Smooth muscle cell (in vitro differentiated cells): ENCODE data around the gene TRIM28. TPM values are rescaled to one million over a fixed set of nuclear protein-coding genes. Genes with fewer than 3 reads are reported as not detected.
A peak's percentile ranks its signal among the peaks of the same experiment; 100 is the strongest.

Experiments used
- DNase-seq: peaks from one replicate; lab custom pipeline; 2025; ENCODE audit not compliant: unreplicated experiment; lab: John Stamatoyannopoulos, UW
- H2AFZ ChIP-seq: fragments of 200-600 bp; sonication (generic); 2 replicates; pipeline ENCODE4 v1.6.0; 2016; ENCODE audit warnings: antibody characterized with exemption, low read depth, mild to moderate bottlenecking
- H3F3A ChIP-seq: fragments of 200-600 bp; sonication (generic); 2 replicates; pipeline ENCODE4 v1.6.0; 2017; ENCODE audit warnings: antibody characterized with exemption, low read depth
- H3K27ac ChIP-seq: fragments of 200-600 bp; sonication (generic); 2 replicates; pipeline ENCODE4 v1.5.1; 2016; ENCODE audit warnings: low read depth, mild to moderate bottlenecking
- H3K27me3 ChIP-seq: fragments of 200-600 bp; sonication (generic); 2 replicates; pipeline ENCODE4 v1.6.1; 2016; ENCODE audit warnings: low read depth, mild to moderate bottlenecking
- H3K36me3 ChIP-seq: fragments of 200-600 bp; sonication (generic); 2 replicates; pipeline ENCODE4 v1.5.1; 2016; ENCODE audit warnings: low read depth
- H3K4me1 ChIP-seq: fragments of 200-600 bp; sonication (generic); 2 replicates; pipeline ENCODE4 v1.5.1; 2016; ENCODE audit warnings: low read depth
- H3K4me2 ChIP-seq: fragments of 200-600 bp; sonication (generic); 2 replicates; pipeline ENCODE4 v1.6.0; 2016; ENCODE audit warnings: mild to moderate bottlenecking
- H3K4me3 ChIP-seq: fragments of 200-600 bp; sonication (generic); 2 replicates; pipeline ENCODE4 v1.5.1; 2016; ENCODE audit warnings: mild to moderate bottlenecking
- H3K79me2 ChIP-seq: fragments of 200-600 bp; sonication (generic); 2 replicates; pipeline ENCODE4 v1.6.0; 2016; ENCODE audit warnings: low read depth, mild to moderate bottlenecking
- H3K9ac ChIP-seq: fragments of 200-600 bp; sonication (generic); 2 replicates; pipeline ENCODE4 v1.6.0; 2016; ENCODE audit warnings: low read depth
- H3K9me3 ChIP-seq: fragments of 200-600 bp; sonication (generic); replicated peaks from 2 replicates; pipeline ENCODE4 v1.5.1; 2016; ENCODE audit warnings: low read depth
- H4K20me1 ChIP-seq: fragments of 200-600 bp; sonication (generic); 2 replicates; pipeline ENCODE4 v1.6.0; 2016; ENCODE audit warnings: low read depth
- CTCF ChIP-seq: fragments of 200-600 bp; sonication (generic); IDR thresholded peaks from 2 replicates; pipeline ENCODE4 v1.5.1; 2017; ENCODE audit warnings: borderline replicate concordance, mild to moderate bottlenecking, antibody characterized with exemption; ENCODE audit not compliant: insufficient read depth, poor library complexity, severe bottlenecking
- WGBS: methylation state at CpG from one replicate; pipeline ENCODE4 v1.1.7; 2016; ENCODE audit warnings: low lambda C conversion rate; 5-methylcytosine and 5-hydroxymethylcytosine counted together
- polyA plus RNA-seq: library from polyadenylated mRNA; unstranded; fragments of >200 nt; fragmentation: Nextera tagmentation; extraction: Ambion mirVana; gene quantifications from 2 replicates; pipeline ENCODE4 v1.2.1, GENCODE V29; 2016
- total RNA-seq: library from RNA; depleted of rRNA; stranded (reverse); fragments of >200 nt; gene quantifications from 2 replicates; pipeline ENCODE4 v1.2.3, GENCODE V29; 2014

TRIM28 gene
- total and polyA plus RNA-seq, 2 experiments from 2014 or later: 148 to 178 TPM

GRCh38 chr19:58547323-58548312 lies 3.8 kb downstream of the TRIM28 start:
- TF ChIP-seq CTCF: no peak
- peak overlapping the region; percentile 99 for H3K4me2 ChIP-seq
- peak overlapping the region; percentile 83 for H3K4me3 ChIP-seq
- H3K27ac ChIP-seq: no peak overlapping the region
- peaks cover 12% of the 10 kb centered on the region for H3F3A ChIP-seq
- no peaks in the 10 kb centered on the region for H3K9me3 ChIP-seq
- peaks cover 62% of the 10 kb centered on the region for H4K20me1 ChIP-seq
- H2AFZ ChIP-seq: no peak overlapping the region
- H3K27me3 ChIP-seq: no peaks in the 10 kb centered on the region
- no peaks in the 10 kb centered on the region for H3K36me3 ChIP-seq
- peaks cover 13% of the 10 kb centered on the region for H3K4me1 ChIP-seq
- WGBS: 95% methylated on average over 18 of the region's 18 CpGs
- DNase-seq: no peak
- H3K9ac ChIP-seq: no peak overlapping the region
- H3K79me2 ChIP-seq: peaks cover 49% of the 10 kb centered on the region

- H3K36me3 ChIP-seq: no peaks in the 10 kb centered on the region
- no peak for DNase-seq
- peaks cover 21% of the 10 kb centered on the region for H3K4me1 ChIP-seq
- H3K4me2 ChIP-seq: no peak overlapping the region
- H2AFZ ChIP-seq: no peak overlapping the region
- peaks cover 64% of the 10 kb centered on the region for H3K79me2 ChIP-seq
- H3K9ac ChIP-seq: no peak overlapping the region
- no peak overlapping the region for H3K27ac ChIP-seq
- WGBS: 98% methylated on average over 20 of the region's 20 CpGs
- H3K9me3 ChIP-seq: no peaks in the 10 kb centered on the region
- peaks cover 62% of the 10 kb centered on the region for H4K20me1 ChIP-seq
- H3F3A ChIP-seq: peaks cover 22% of the 10 kb centered on the region
- TF ChIP-seq CTCF: no peak
- H3K4me3 ChIP-seq: no peak overlapping the region
- H3K27me3 ChIP-seq: no peaks in the 10 kb centered on the region
Measured at GRCh38 chr19:58548859-58549663, 5.2 kb downstream of the TRIM28 start.

GRCh38 chr19:58549664-58550361 lies 5.9 kb downstream of the TRIM28 start:
- Histone ChIP-seq H3K4me2 (no peak overlapping the region), H3K27me3 (no peaks in the 10 kb centered on the region), H3K36me3 (no peaks in the 10 kb centered on the region), H2AFZ (no peak overlapping the region), H3K79me2 (peaks cover 65% of the 10 kb centered on the region), H3K9ac (no peak overlapping the region), H3K4me1 (peaks cover 21% of the 10 kb centered on the region), H3K27ac (no peak overlapping the region), H4K20me1 (peaks cover 60% of the 10 kb centered on the region), H3F3A (peaks cover 24% of the 10 kb centered on the region), H3K9me3 (no peaks in the 10 kb centered on the region), H3K4me3 (no peak overlapping the region)
- DNase-seq: no peak
- TF ChIP-seq CTCF: no peak
- WGBS: 96% methylated on average over 11 of the region's 11 CpGs
